Dendritic cell treated with granulocyte-macrophage colony-stimulating factor and Interleukin-4, amounts not matched to agents 40 ng/mL and 50 ng/mL, for 4 days (primary cell): ENCODE data around the gene TNFSF9.

Experiments
- H3K27ac Mint-ChIP-seq: one replicate; pipeline ENCODE4 v1.8.0; 2022; ENCODE audit warnings: mild to moderate bottlenecking, mixed read lengths
- H3K27me3 Mint-ChIP-seq: one replicate; pipeline ENCODE4 v1.8.0; 2022; ENCODE audit warnings: mild to moderate bottlenecking, mixed read lengths
- H3K36me3 Mint-ChIP-seq: one replicate; pipeline ENCODE4 v1.8.0; 2022; ENCODE audit warnings: low read depth, mixed read lengths
- H3K4me1 Mint-ChIP-seq: one replicate; pipeline ENCODE4 v1.8.0; 2022; ENCODE audit warnings: low read depth, mixed read lengths
- H3K4me3 Mint-ChIP-seq: one replicate; pipeline ENCODE4 v1.8.0; 2022; ENCODE audit warnings: mild to moderate bottlenecking, moderate library complexity, mixed read lengths
- H3K9me3 Mint-ChIP-seq: one replicate; pipeline ENCODE4 v1.8.0; 2022; ENCODE audit warnings: mixed read lengths
- intact Hi-C: fragments of 100-400 bp; cut with micrococcal nuclease; formaldehyde crosslinking; loops from one replicate; pipeline ENCODE4 v1.15.0; 2022

The TNFSF9 gene

GRCh38 chr19:6530386-6531162 lies at the start of gene TNFSF9:
TSS of gene TNFSF9 (plus strand) at chr19:6531026. CDS start at chr19:6531037, 11 bp downstream.
- Mint-ChIP-seq H3K36me3 (no peaks in the 10 kb centered on the region), H3K4me3 (peak within 1 kb of the TSS; percentile 86), H3K4me1 (peaks cover 49% of the 10 kb centered on the region), H3K27ac (peak within 1 kb of the TSS; percentile 84), H3K27me3 (peaks cover 34% of the 10 kb centered on the region), H3K9me3 (no peaks in the 10 kb centered on the region)
- intact Hi-C loops: loop anchor here (10.0 kb wide), 1 partner anchor 54 kb away; no protein-coding TSS in a partner anchor

GRCh38 chr19:6481541-6482342 lies 49.1 kb upstream of the TNFSF9 start, which contains the start of gene DENND1C:
TSS of gene DENND1C (minus strand) at chr19:6481787. CDS start at chr19:6481695, 92 bp downstream.
- Mint-ChIP-seq H3K36me3 (peaks cover 43% of the 10 kb centered on the region), H3K4me1 (peaks cover 27% of the 10 kb centered on the region), H3K27ac (peak within 1 kb of the TSS; percentile 91), H3K27me3 (no peaks in the 10 kb centered on the region), H3K4me3 (peak within 1 kb of the TSS; percentile 82), H3K9me3 (no peaks in the 10 kb centered on the region)
- intact Hi-C loops: no loop called here

- H3K27me3 Mint-ChIP-seq: peaks cover under 1% of the 10 kb centered on the region
- intact Hi-C loops: no loop called here
- peak overlapping the region; percentile 82 for H3K4me3 Mint-ChIP-seq
- peak overlapping the region; percentile 91 for H3K27ac Mint-ChIP-seq
- peaks cover 37% of the 10 kb centered on the region for H3K36me3 Mint-ChIP-seq
- H3K4me1 Mint-ChIP-seq: peaks cover 27% of the 10 kb centered on the region
- H3K9me3 Mint-ChIP-seq: no peaks in the 10 kb centered on the region
Measured at GRCh38 chr19:6482343-6482686, 48.5 kb upstream of the TNFSF9 start.

GRCh38 chr19:6483235-6483634 lies 47.6 kb upstream of the TNFSF9 start:
- Mint-ChIP-seq H3K4me3 (no peak overlapping the region), H3K27me3 (peaks cover 4% of the 10 kb centered on the region), H3K27ac (no peak overlapping the region), H3K4me1 (peaks cover 27% of the 10 kb centered on the region), H3K36me3 (peaks cover 29% of the 10 kb centered on the region), H3K9me3 (no peaks in the 10 kb centered on the region)
- intact Hi-C loops: no loop called here

GRCh38 chr19:6484230-6484629 lies 46.6 kb upstream of the TNFSF9 start:
- H3K36me3 Mint-ChIP-seq: peaks cover 19% of the 10 kb centered on the region
- intact Hi-C loops: no loop called here
- no peaks in the 10 kb centered on the region for H3K9me3 Mint-ChIP-seq
- peaks cover 30% of the 10 kb centered on the region for H3K4me1 Mint-ChIP-seq
- no peak overlapping the region for H3K27ac Mint-ChIP-seq
- no peak overlapping the region for H3K4me3 Mint-ChIP-seq
- peaks cover 5% of the 10 kb centered on the region for H3K27me3 Mint-ChIP-seq

- H3K4me3 Mint-ChIP-seq: no peak overlapping the region
- peaks cover 32% of the 10 kb centered on the region for H3K4me1 Mint-ChIP-seq
- intact Hi-C loops: no loop called here
- H3K27me3 Mint-ChIP-seq: peaks cover 5% of the 10 kb centered on the region
- no peaks in the 10 kb centered on the region for H3K9me3 Mint-ChIP-seq
- no peak overlapping the region for H3K27ac Mint-ChIP-seq
- peaks cover 13% of the 10 kb centered on the region for H3K36me3 Mint-ChIP-seq
Measured at GRCh38 chr19:6484831-6485230, 46.0 kb upstream of the TNFSF9 start.

- H3K4me3 Mint-ChIP-seq: peak overlapping the region; percentile 15
- peaks cover 14% of the 10 kb centered on the region for H3K9me3 Mint-ChIP-seq
- H3K4me1 Mint-ChIP-seq: peaks cover 13% of the 10 kb centered on the region
- no peaks in the 10 kb centered on the region for H3K36me3 Mint-ChIP-seq
- H3K27ac Mint-ChIP-seq: peak overlapping the region; percentile 71
- intact Hi-C loops: no loop called here
- H3K27me3 Mint-ChIP-seq: peaks cover 17% of the 10 kb centered on the region
Measured at GRCh38 chr19:6489278-6490061, 41.4 kb upstream of the TNFSF9 start.

- intact Hi-C loops: no loop called here
- no peaks in the 10 kb centered on the region for H3K36me3 Mint-ChIP-seq
- peaks cover 13% of the 10 kb centered on the region for H3K4me1 Mint-ChIP-seq
- peaks cover 14% of the 10 kb centered on the region for H3K9me3 Mint-ChIP-seq
- peak overlapping the region; percentile 33 for H3K4me3 Mint-ChIP-seq
- peaks cover 21% of the 10 kb centered on the region for H3K27me3 Mint-ChIP-seq
- peak overlapping the region; percentile 71 for H3K27ac Mint-ChIP-seq
Measured at GRCh38 chr19:6490134-6490533, 40.7 kb upstream of the TNFSF9 start.

- peaks cover 14% of the 10 kb centered on the region for H3K9me3 Mint-ChIP-seq
- intact Hi-C loops: no loop called here
- H3K27ac Mint-ChIP-seq: no peak overlapping the region
- peaks cover 13% of the 10 kb centered on the region for H3K4me1 Mint-ChIP-seq
- H3K27me3 Mint-ChIP-seq: peaks cover 21% of the 10 kb centered on the region
- no peaks in the 10 kb centered on the region for H3K36me3 Mint-ChIP-seq
- H3K4me3 Mint-ChIP-seq: no peak overlapping the region
Measured at GRCh38 chr19:6491802-6492592, 38.8 kb upstream of the TNFSF9 start.

- Mint-ChIP-seq H3K4me1 (peaks cover 19% of the 10 kb centered on the region), H3K4me3 (no peak overlapping the region), H3K9me3 (peaks cover 14% of the 10 kb centered on the region), H3K27ac (no peak overlapping the region), H3K36me3 (no peaks in the 10 kb centered on the region), H3K27me3 (peaks cover 23% of the 10 kb centered on the region)
- intact Hi-C loops: no loop called here
Measured at GRCh38 chr19:6494438-6495036, 36.3 kb upstream of the TNFSF9 start.

- intact Hi-C loops: no loop called here
- Mint-ChIP-seq H3K4me1 (peaks cover 12% of the 10 kb centered on the region), H3K27ac (no peak overlapping the region), H3K27me3 (peaks cover 35% of the 10 kb centered on the region), H3K36me3 (no peaks in the 10 kb centered on the region), H3K4me3 (no peak overlapping the region), H3K9me3 (peaks cover 14% of the 10 kb centered on the region)
Measured at GRCh38 chr19:6495947-6496346, 34.9 kb upstream of the TNFSF9 start.

- no peak overlapping the region for H3K4me3 Mint-ChIP-seq
- peaks cover 24% of the 10 kb centered on the region for H3K4me1 Mint-ChIP-seq
- H3K27me3 Mint-ChIP-seq: peaks cover 50% of the 10 kb centered on the region
- intact Hi-C loops: no loop called here
- peak overlapping the region; percentile 47 for H3K27ac Mint-ChIP-seq
- H3K36me3 Mint-ChIP-seq: no peaks in the 10 kb centered on the region
- no peaks in the 10 kb centered on the region for H3K9me3 Mint-ChIP-seq
Measured at GRCh38 chr19:6498294-6499036, 32.4 kb upstream of the TNFSF9 start.
